ENCODE results near the gene PTCD1. TPM values are rescaled to one million over a fixed set of nuclear protein-coding genes. Genes with fewer than 3 reads are reported as not detected.

The PTCD1 gene
- total and polyA plus RNA-seq, 2 of the 8 experiments (the other 6 are each of a cell fraction or from before 2014, with no cell fraction given), result 7.5 to 7.6 TPM

DNA sequence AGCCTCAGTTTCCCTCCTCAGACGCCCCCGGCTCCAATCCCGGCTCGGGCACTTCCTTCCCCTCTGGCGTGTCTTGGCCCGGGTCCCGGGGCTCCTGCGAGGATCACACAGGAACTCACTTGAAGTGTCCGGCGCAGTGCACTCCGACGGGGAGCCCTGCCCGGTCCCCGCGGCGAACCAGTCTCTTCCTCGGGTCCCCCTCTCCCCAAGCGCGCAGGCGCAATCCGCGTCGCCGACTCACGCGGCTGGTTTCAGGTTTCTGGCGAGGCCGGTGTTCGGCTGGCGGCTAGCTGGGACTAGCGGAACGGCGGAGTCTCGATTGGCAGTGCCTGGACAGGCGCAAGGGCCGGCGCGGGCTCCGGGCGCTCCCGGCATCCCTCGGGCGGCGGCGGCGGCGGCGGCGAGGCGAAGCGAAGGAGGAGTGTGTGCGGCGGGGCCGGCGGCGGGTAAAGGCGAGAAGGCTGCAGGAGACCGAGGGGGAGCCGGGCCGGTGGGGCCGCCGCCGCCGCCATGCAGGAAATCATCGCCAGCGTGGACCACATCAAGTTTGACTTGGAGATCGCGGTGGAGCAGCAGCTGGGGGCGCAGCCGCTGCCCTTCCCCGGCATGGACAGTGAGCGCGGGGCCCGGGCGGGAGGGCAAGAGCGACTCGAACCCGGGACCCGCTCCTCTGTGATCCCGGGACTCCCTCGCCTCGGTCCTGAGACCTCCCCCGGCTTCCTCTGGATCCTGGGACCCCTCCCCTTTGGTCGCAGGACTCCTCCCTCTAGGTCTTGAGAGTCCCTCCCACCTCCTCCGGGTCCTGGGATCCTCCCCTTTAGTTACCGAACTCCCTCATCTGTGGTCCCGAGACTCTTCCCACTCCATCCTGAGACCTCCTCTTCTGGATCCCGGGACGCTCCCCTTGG is at the start of gene PTCD1, which contains the start of gene CPSF4 (continued):
- TF ChIP-seq, protein P1, sequence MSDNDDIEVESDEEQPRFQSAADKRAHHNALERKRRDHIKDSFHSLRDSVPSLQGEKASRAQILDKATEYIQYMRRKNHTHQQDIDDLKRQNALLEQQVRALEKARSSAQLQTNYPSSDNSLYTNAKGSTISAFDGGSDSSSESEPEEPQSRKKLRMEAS (IDR thresholded peaks at IDR 0.05), result peak; percentile 82
- TF ChIP-seq CHD2 (IDR thresholded peaks at IDR 0.05; ENCODE audit: low read length), result no peak
- no peak for TF ChIP-seq CHD1 (IDR thresholded peaks at IDR 0.05; ENCODE audit: low read depth, low read length)
- TF ChIP-seq, protein P2, sequence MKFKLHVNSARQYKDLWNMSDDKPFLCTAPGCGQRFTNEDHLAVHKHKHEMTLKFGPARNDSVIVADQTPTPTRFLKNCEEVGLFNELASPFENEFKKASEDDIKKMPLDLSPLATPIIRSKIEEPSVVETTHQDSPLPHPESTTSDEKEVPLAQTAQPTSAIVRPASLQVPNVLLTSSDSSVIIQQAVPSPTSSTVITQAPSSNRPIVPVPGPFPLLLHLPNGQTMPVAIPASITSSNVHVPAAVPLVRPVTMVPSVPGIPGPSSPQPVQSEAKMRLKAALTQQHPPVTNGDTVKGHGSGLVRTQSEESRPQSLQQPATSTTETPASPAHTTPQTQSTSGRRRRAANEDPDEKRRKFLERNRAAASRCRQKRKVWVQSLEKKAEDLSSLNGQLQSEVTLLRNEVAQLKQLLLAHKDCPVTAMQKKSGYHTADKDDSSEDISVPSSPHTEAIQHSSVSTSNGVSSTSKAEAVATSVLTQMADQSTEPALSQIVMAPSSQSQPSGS (IDR thresholded peaks at IDR 0.05; ENCODE audit: low read length), result no peak
- TF ChIP-seq RFX5 (IDR thresholded peaks at IDR 0.05; ENCODE audit: borderline replicate concordance, low read depth, low read length), result no peak
- no peak for TF ChIP-seq RAD21 (IDR thresholded peaks at IDR 0.05 in 1 of 2, conservative IDR thresholded peaks at IDR 0.05 in 1 of 2; ENCODE audit: low read depth in 2 of 2, low read length in 2 of 2)
- peak; percentile 78 for TF ChIP-seq CREB1 (IDR thresholded peaks at IDR 0.05)
- TF ChIP-seq KDM5A (IDR thresholded peaks at IDR 0.05; ENCODE audit: low read length), result no peak; the same call in 1 of the 2 replicates
